GM12878 (cell line): Measurements from ENCODE around the gene LEUTX. TPM values are rescaled to one million over a fixed set of nuclear protein-coding genes. Genes with fewer than 3 reads are reported as not detected.
A peak's percentile ranks its signal among the peaks of the same experiment; 100 is the strongest.

ENCODE experiments used
- ATAC-seq: fragments of 200-7000 bp; cut with Tn5 transposase; 3 replicates; pipeline ENCODE4 v1.9.1; 2020; ENCODE audit warnings: mild to moderate bottlenecking, moderate library complexity
- BruUV-seq: library from RNA; stranded (reverse); fragments of 400-500 nt; replicated peaks from 2 replicates; lab custom pipeline; 2021; lab: Mats Ljungman, UMichigan
- CTCF ChIA-PET: fragments of 300-600 bp; sonication (Branson Sonifier 250); formaldehyde crosslinking; extraction: SDS; loops from one replicate; lab custom pipeline; 2021; ENCODE audit warnings: inconsistent platforms; lab: Yijun Ruan, JAX
- POLR2A ChIA-PET: fragments of 350-600 bp; formaldehyde crosslinking; extraction: SDS; loops from one replicate; lab custom pipeline; 2021; ENCODE audit warnings: inconsistent platforms; lab: Charles Lee
- RAD21 ChIA-PET: fragments of 300-600 bp; sonication (Branson Sonifier 250); formaldehyde crosslinking; loops from one replicate; lab custom pipeline; 2023; ENCODE audit warnings: antibody characterized with exemption; ENCODE audit not compliant: unreplicated experiment; lab: Charles Lee
- SMC1A ChIA-PET: fragments of 300-600 bp; sonication (Branson Sonifier 250); formaldehyde crosslinking; loops from one replicate; lab custom pipeline; 2023; ENCODE audit not compliant: unreplicated experiment, uncharacterized antibody; lab: Charles Lee
- DNase-seq: peaks from one replicate; pipeline ENCODE4 v3.0.0-alpha.2; 2011; ENCODE audit warnings: low read depth, low spot score
- FAIRE-seq: peaks from 3 replicates; lab custom pipeline; 2011; peaks lifted over from hg19 to GRCh38; lab: Jason Lieb, UNC
- H2AFZ ChIP-seq: 2 replicates; pipeline ENCODE4 v1.6.0; 2011; ENCODE audit warnings: low read depth, low read length, control low read depth; ENCODE audit not compliant: control insufficient read depth
- H3K27ac ChIP-seq: 2 replicates; pipeline ENCODE4 v1.5.1; 2011; ENCODE audit warnings: control low read depth; ENCODE audit not compliant: control insufficient read depth, insufficient read depth
- H3K27me3 ChIP-seq, 2 experiments: replicated peaks in 1 of 2; 2 replicates each; pipeline versions ENCODE4 v1.6.0 to v1.6.1; 2011; ENCODE audit warnings: low read length in 1 of 2; ENCODE audit not compliant: control insufficient read depth in 2 of 2, insufficient read depth in 2 of 2
- H3K36me3 ChIP-seq, 2 experiments: 2 replicates each; pipeline ENCODE4 v1.5.1; 2011; ENCODE audit warnings: low read length in 1 of 2; ENCODE audit not compliant: control insufficient read depth in 2 of 2, insufficient read depth in 2 of 2
- H3K4me1 ChIP-seq: 2 replicates; pipeline ENCODE4 v1.6.1; 2011; ENCODE audit warnings: mild to moderate bottlenecking, low read length, moderate library complexity, mixed read lengths; ENCODE audit not compliant: control insufficient read depth, insufficient read depth
- H3K4me2 ChIP-seq: 2 replicates; pipeline ENCODE4 v1.6.0; 2011; ENCODE audit warnings: control low read depth; ENCODE audit not compliant: control insufficient read depth, insufficient read depth
- H3K4me3 ChIP-seq: fragments of 200-600 bp; sonication (generic); 2 replicates; pipeline ENCODE4 v1.5.1; 2016
- H3K79me2 ChIP-seq: 2 replicates; pipeline ENCODE4 v1.6.0; 2011; ENCODE audit warnings: low read length; ENCODE audit not compliant: control insufficient read depth, insufficient read depth
- H3K9ac ChIP-seq: 2 replicates; pipeline ENCODE4 v1.8.0; 2011; ENCODE audit warnings: low read length, control low read depth, mixed read lengths; ENCODE audit not compliant: control insufficient read depth, insufficient read depth
- H3K9me3 ChIP-seq: replicated peaks from 3 replicates; pipeline ENCODE4 v1.5.1; 2011; ENCODE audit warnings: mild to moderate bottlenecking, low read length; ENCODE audit not compliant: control insufficient read depth, insufficient read depth
- H4K20me1 ChIP-seq: 2 replicates; pipeline ENCODE4 v1.6.0; 2011; ENCODE audit not compliant: control insufficient read depth, insufficient read depth
- GABPA ChIP-seq: IDR thresholded peaks from 2 replicates; pipeline ENCODE4 v1.6.1; 2014; ENCODE audit warnings: antibody characterized with exemption, low read depth, mild to moderate bottlenecking, inconsistent platforms
- IKZF1 ChIP-seq: fragments of 450-650 bp; conservative IDR thresholded peaks from 2 replicates; pipeline ENCODE4 v1.6.1; 2017; ENCODE audit warnings: antibody characterized with exemption, mild to moderate bottlenecking
- MTA3 ChIP-seq: IDR thresholded peaks from 2 replicates; pipeline ENCODE4 v1.6.1; 2012; ENCODE audit warnings: low read length, inconsistent platforms, borderline replicate concordance
- MXI1 ChIP-seq: fragments of 150-350 bp; IDR thresholded peaks from 2 replicates; pipeline ENCODE4 v1.6.1; 2011; ENCODE audit warnings: low read depth, mild to moderate bottlenecking, inconsistent platforms, low read length, improper control_type of control experiment
- NR2C2 ChIP-seq: IDR thresholded peaks from 2 replicates; pipeline ENCODE4 v1.6.1; 2011; ENCODE audit warnings: borderline replicate concordance, low read depth; ENCODE audit not compliant: control insufficient read depth, insufficient read length
- NRF1 ChIP-seq: conservative IDR thresholded peaks from 2 replicates; pipeline ENCODE4 v1.6.1; 2011; ENCODE audit warnings: mild to moderate bottlenecking, low read depth, low read length, improper control_type of control experiment
- STAT3 ChIP-seq: IDR thresholded peaks from 2 replicates; pipeline ENCODE4 v1.6.1; 2011; ENCODE audit warnings: low read depth, low read length, improper control_type of control experiment
- ZNF207 ChIP-seq: fragments of 450-650 bp; IDR thresholded peaks from 2 replicates; pipeline ENCODE4 v1.6.1; 2014; ENCODE audit warnings: antibody characterized with exemption, mild to moderate bottlenecking, borderline replicate concordance
- WGBS: methylation state at CpG from one replicate; pipeline ENCODE4 v1.1.6; 2016; ENCODE audit warnings: low lambda C conversion rate; ENCODE audit not compliant: insufficient replicate concordance, insufficient coverage; ENCODE audit errors: missing lambda C conversion rate; 5-methylcytosine and 5-hydroxymethylcytosine counted together
- in situ Hi-C: fragments of 300-500 bp; cut with MboI; formaldehyde crosslinking; loops from 9 replicates; pipeline ENCODE4 v1.14.3; 2018; ENCODE audit warnings: mixed read lengths
- intact Hi-C: fragments of 100-400 bp; cut with micrococcal nuclease; formaldehyde crosslinking; loops from one replicate; pipeline ENCODE4 v1.14.2; 2022; ENCODE audit not compliant: unreplicated experiment
- polyA plus RNA-seq, 11 experiments: library from polyadenylated mRNA; depleted of rRNA in 4 of 11; unstranded in 6 of 11; stranded (reverse) in 5 of 11; fragments of >200 nt; fragmentation: Nextera tagmentation in 4 of 11; fragmentation: Illumina TruSeq in 1 of 11; extraction: Ambion mirVana in 4 of 11; extraction: Trizol in 1 of 11; gene quantifications; 1 replicate in 1 of 11; 2 replicates in 10 of 11; pipeline versions ENCODE4 v1.2.1 to v1.2.3, GENCODE V29; 2011 to 2016; ENCODE audit warnings: inconsistent platforms in 2 of 11, missing spikeins in 2 of 11, low read depth in 1 of 11
- total RNA-seq, 4 experiments: library from RNA; depleted of rRNA in 3 of 4; stranded (reverse); fragments of >200 nt in 3 of 4; fragmentation: Illumina TruSeq in 1 of 4; extraction: Trizol in 1 of 4; gene quantifications; 2 replicates each; pipeline versions ENCODE4 v1.2.1 to v1.2.3, GENCODE V29; 2013 to 2021
- TF ChIP-seq, protein P1 (sequence below): fragments of 450-650 bp; formaldehyde crosslinking; IDR thresholded peaks from 2 replicates; pipeline ENCODE4 v1.4.0; 2022; ENCODE audit warnings: mild to moderate bottlenecking, moderate library complexity

LEUTX gene
- total and polyA plus RNA-seq, 10 of the 15 experiments (the other 5 are each of a cell fraction or from before 2014, with no cell fraction given), result 0.29 to 0.46 (median 0.40) TPM; not detected in 4

DNA sequence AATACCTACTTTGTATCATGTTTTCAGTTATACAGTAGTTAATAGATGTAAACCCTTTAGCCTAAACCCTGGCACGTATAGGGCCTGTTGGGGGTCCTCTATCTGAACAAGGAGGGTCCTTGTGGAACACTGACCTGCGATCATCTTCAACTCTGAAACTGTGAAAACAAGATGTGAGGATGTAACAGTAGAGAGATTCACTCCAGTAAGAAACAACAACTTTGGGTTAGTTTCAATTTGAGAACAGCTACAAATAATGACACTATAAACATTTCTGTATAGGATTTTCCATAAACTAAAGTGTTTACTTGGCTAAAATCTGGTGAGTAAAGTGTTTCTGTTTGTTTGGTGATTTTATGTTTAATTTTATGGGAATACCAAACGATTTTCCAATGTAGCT lies 43.0 kb upstream of the LEUTX start:
- Histone ChIP-seq H3K36me3 (no peaks in the 10 kb centered on the region), H3K27me3 (no peaks in the 10 kb centered on the region), H3K4me2 (peak overlapping the region; percentile 59), H3K9me3 (no peaks in the 10 kb centered on the region; the same call in 2 of the 3 replicates), H3K4me1 (peaks cover 14% of the 10 kb centered on the region), H3K4me3 (no peak overlapping the region), H4K20me1 (no peaks in the 10 kb centered on the region), H3K79me2 (no peaks in the 10 kb centered on the region), H3K9ac (no peak overlapping the region), H3K27ac (peak overlapping the region; percentile 25; the same call in 1 of the 2 replicates), H2AFZ (peak overlapping the region; percentile 9; the same call in 1 of the 2 replicates)
- no peak for DNase-seq
- no peak for TF ChIP-seq NR2C2
- TF ChIP-seq IKZF1, result no peak
- TF ChIP-seq STAT3, result no peak
- no peak for TF ChIP-seq GABPA
- TF ChIP-seq ZNF207, result no peak
- no peak for TF ChIP-seq MTA3
- no peak for TF ChIP-seq MXI1
- TF ChIP-seq NRF1, result no peak
- TF ChIP-seq, protein P1, sequence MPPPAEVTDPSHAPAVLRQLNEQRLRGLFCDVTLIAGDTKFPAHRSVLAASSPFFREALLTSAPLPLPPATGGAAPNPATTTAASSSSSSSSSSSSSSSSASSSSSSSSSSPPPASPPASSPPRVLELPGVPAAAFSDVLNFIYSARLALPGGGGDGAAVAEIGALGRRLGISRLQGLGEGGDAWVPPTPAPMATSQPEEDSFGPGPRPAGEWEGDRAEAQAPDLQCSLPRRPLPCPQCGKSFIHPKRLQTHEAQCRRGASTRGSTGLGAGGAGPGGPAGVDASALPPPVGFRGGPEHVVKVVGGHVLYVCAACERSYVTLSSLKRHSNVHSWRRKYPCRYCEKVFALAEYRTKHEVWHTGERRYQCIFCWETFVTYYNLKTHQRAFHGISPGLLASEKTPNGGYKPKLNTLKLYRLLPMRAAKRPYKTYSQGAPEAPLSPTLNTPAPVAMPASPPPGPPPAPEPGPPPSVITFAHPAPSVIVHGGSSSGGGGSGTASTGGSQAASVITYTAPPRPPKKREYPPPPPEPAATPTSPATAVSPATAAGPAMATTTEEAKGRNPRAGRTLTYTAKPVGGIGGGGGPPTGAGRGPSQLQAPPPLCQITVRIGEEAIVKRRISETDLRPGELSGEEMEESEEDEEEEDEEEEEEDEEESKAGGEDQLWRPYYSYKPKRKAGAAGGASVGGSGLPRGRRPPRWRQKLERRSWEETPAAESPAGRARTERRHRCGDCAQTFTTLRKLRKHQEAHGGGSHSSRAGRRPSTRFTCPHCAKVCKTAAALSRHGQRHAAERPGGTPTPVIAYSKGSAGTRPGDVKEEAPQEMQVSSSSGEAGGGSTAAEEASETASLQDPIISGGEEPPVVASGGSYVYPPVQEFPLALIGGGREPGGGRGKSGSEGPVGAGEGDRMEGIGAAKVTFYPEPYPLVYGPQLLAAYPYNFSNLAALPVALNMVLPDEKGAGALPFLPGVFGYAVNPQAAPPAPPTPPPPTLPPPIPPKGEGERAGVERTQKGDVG (CRISPR knock-in tag), result no peak
- ATAC-seq, result no peak
- ChIA-PET POLR2A (interaction anchor here (0.6 kb wide), 2 partner anchors 83 to 237 kb away, joined by 3 read pairs; no protein-coding TSS in a partner anchor), RAD21 (no interaction called here), SMC1A (interaction anchor here (1.0 to 1.8 kb wide), 2 partner anchors 9 to 32 kb away, joined by 4 to 5 read pairs; no protein-coding TSS in a partner anchor), CTCF (no interaction called here)
- in situ Hi-C loops, result no loop called here
- intact Hi-C loops, result no loop called here
- peak; percentile 83 for FAIRE-seq
- no TSS peak for BruUV-seq
- WGBS, result 10% methylated on average over 3 of the region's 3 CpGs
